Stomach smooth muscle (tissue), 2 donors: Measurements from ENCODE around the gene ZC3H8.
"Not testable (repeated sequence)": the region's sequence is repeated elsewhere in the genome, so short reads cannot be mapped to it uniquely, and the experiment has no call there.

Source experiments
- H3K27ac ChIP-seq: one replicate; pipeline ENCODE4 v1.7.0; 2013; ENCODE audit warnings: mild to moderate bottlenecking, low read length, inconsistent platforms
- H3K27me3 ChIP-seq, 2 donors: one replicate each; pipeline ENCODE4 v1.7.0; 2013; ENCODE audit warnings: low read length in 2 of 2; ENCODE audit not compliant: insufficient read depth in 2 of 2, control insufficient read depth in 1 of 2
- H3K36me3 ChIP-seq, 2 donors: one replicate each; pipeline ENCODE4 v1.7.0; 2013; ENCODE audit warnings: low read length in 2 of 2; ENCODE audit not compliant: control insufficient read depth in 2 of 2, insufficient read depth in 2 of 2
- H3K4me1 ChIP-seq: one replicate; pipeline ENCODE4 v1.7.0; 2013; ENCODE audit warnings: low read length; ENCODE audit not compliant: control insufficient read depth, insufficient read depth
- H3K4me3 ChIP-seq, 2 donors: one replicate each; pipeline ENCODE4 v1.7.0; 2013; ENCODE audit warnings: low read length in 2 of 2
- H3K9ac ChIP-seq, 2 donors: one replicate each; pipeline ENCODE4 v1.7.0; 2013; ENCODE audit warnings: low read length in 2 of 2, mild to moderate bottlenecking in 1 of 2
- H3K9me3 ChIP-seq, 2 donors: one replicate each; pipeline ENCODE4 v1.7.0; 2013; ENCODE audit warnings: low read length in 2 of 2; ENCODE audit not compliant: control insufficient read depth in 2 of 2
- donor health status: healthy.
- donor health status: Pancreatic carcinoma.

Gene ZC3H8

GRCh38 chr2:112229348-112229747 is 25.5 kb downstream of the ZC3H8 start:
- Histone ChIP-seq H3K4me3 (no peak overlapping the region), H3K27ac (no peak overlapping the region), H3K27me3 (no peaks in the 10 kb centered on the region), H3K9me3 (no peaks in the 10 kb centered on the region), H3K4me1 (no peaks in the 10 kb centered on the region), H3K9ac (no peak overlapping the region), H3K36me3 (peaks cover 0 to 7% of the 10 kb centered on the region in 2 donors)

GRCh38 chr2:112220831-112221230 is 34.0 kb downstream of the ZC3H8 start:
- H3K27me3 ChIP-seq = no peaks in the 10 kb centered on the region
- H3K27ac ChIP-seq = no peak overlapping the region
- H3K9ac ChIP-seq = no peak overlapping the region
- no peaks in the 10 kb centered on the region for H3K4me1 ChIP-seq
- no peaks in the 10 kb centered on the region for H3K9me3 ChIP-seq
- H3K4me3 ChIP-seq = no peak overlapping the region
- H3K36me3 ChIP-seq = peaks cover 4 to 10% of the 10 kb centered on the region in 2 donors

GRCh38 chr2:112220186-112220585 is 34.7 kb downstream of the ZC3H8 start:
- no peaks in the 10 kb centered on the region for H3K27me3 ChIP-seq
- peaks cover 5 to 10% of the 10 kb centered on the region in 2 donors for H3K36me3 ChIP-seq
- no peaks in the 10 kb centered on the region for H3K4me1 ChIP-seq
- no peak overlapping the region for H3K4me3 ChIP-seq
- H3K9me3 ChIP-seq = no peaks in the 10 kb centered on the region
- H3K9ac ChIP-seq = no peak overlapping the region
- H3K27ac ChIP-seq = no peak overlapping the region

GRCh38 chr2:112217854-112218253 is 37.0 kb downstream of the ZC3H8 start:
- Histone ChIP-seq H3K4me1 (no peaks in the 10 kb centered on the region), H3K36me3 (peaks cover 5% of the 10 kb centered on the region in 2 donors), H3K27me3 (no peaks in the 10 kb centered on the region), H3K9me3 (no peaks in the 10 kb centered on the region), H3K9ac (no peak overlapping the region), H3K27ac (no peak overlapping the region), H3K4me3 (no peak overlapping the region)

GRCh38 chr2:112216167-112216566 is 38.7 kb downstream of the ZC3H8 start:
- Histone ChIP-seq H3K36me3 (peaks cover 5 to 9% of the 10 kb centered on the region in 2 donors), H3K27me3 (no peaks in the 10 kb centered on the region), H3K9ac (no peak overlapping the region), H3K27ac (no peak overlapping the region), H3K4me1 (no peaks in the 10 kb centered on the region), H3K4me3 (no peak overlapping the region), H3K9me3 (no peaks in the 10 kb centered on the region)

GRCh38 chr2:112207905-112208304 is 46.9 kb downstream of the ZC3H8 start:
- not testable (repeated sequence) for H3K9me3 ChIP-seq, H3K27me3 ChIP-seq, H3K9ac ChIP-seq, H3K36me3 ChIP-seq, H3K4me1 ChIP-seq, H3K4me3 ChIP-seq, H3K27ac ChIP-seq

- H3K9ac ChIP-seq = no peak overlapping the region
- H3K27me3 ChIP-seq = no peaks in the 10 kb centered on the region
- no peaks in the 10 kb centered on the region for H3K36me3 ChIP-seq
- no peaks in the 10 kb centered on the region for H3K4me1 ChIP-seq
- H3K9me3 ChIP-seq = peaks cover 0 to 5% of the 10 kb centered on the region in 2 donors
- H3K27ac ChIP-seq = no peak overlapping the region
- no peak overlapping the region for H3K4me3 ChIP-seq
Observed at GRCh38 chr2:112204411-112204810, 50.4 kb downstream of the ZC3H8 start.

GRCh38 chr2:112201696-112202430 is 53.0 kb downstream of the ZC3H8 start:
- Histone ChIP-seq H3K27ac (no peak overlapping the region), H3K9me3 (peaks cover 0 to 5% of the 10 kb centered on the region in 2 donors), H3K4me3 (no peak overlapping the region), H3K4me1 (no peaks in the 10 kb centered on the region), H3K36me3 (no peaks in the 10 kb centered on the region), H3K9ac (no peak overlapping the region), H3K27me3 (no peaks in the 10 kb centered on the region)

- H3K27me3 ChIP-seq = no peaks in the 10 kb centered on the region
- no peak overlapping the region for H3K4me3 ChIP-seq
- H3K4me1 ChIP-seq = no peaks in the 10 kb centered on the region
- H3K36me3 ChIP-seq = no peaks in the 10 kb centered on the region
- H3K9ac ChIP-seq = no peak overlapping the region
- H3K9me3 ChIP-seq = peaks cover 0 to 5% of the 10 kb centered on the region in 2 donors
- no peak overlapping the region for H3K27ac ChIP-seq
Observed at GRCh38 chr2:112199188-112199587, 55.7 kb downstream of the ZC3H8 start.

GRCh38 chr2:112198780-112199179 is 56.1 kb downstream of the ZC3H8 start:
- H3K9me3 ChIP-seq = peaks cover 0 to 5% of the 10 kb centered on the region in 2 donors
- no peak overlapping the region for H3K9ac ChIP-seq
- no peaks in the 10 kb centered on the region for H3K36me3 ChIP-seq
- H3K4me1 ChIP-seq = no peaks in the 10 kb centered on the region
- H3K27me3 ChIP-seq = no peaks in the 10 kb centered on the region
- H3K4me3 ChIP-seq = no peak overlapping the region
- no peak overlapping the region for H3K27ac ChIP-seq

- H3K4me3 ChIP-seq = no peak overlapping the region
- no peaks in the 10 kb centered on the region for H3K36me3 ChIP-seq
- no peaks in the 10 kb centered on the region for H3K4me1 ChIP-seq
- H3K9me3 ChIP-seq = peaks cover 0 to 5% of the 10 kb centered on the region in 2 donors
- H3K27me3 ChIP-seq = no peaks in the 10 kb centered on the region
- no peak overlapping the region for H3K27ac ChIP-seq
- H3K9ac ChIP-seq = no peak overlapping the region
Observed at GRCh38 chr2:112197868-112198267, 57.0 kb downstream of the ZC3H8 start.
